HL-60 (cell line): ENCODE measurements around the gene GMPR.

Experiments used
- POLR2AphosphoS5 ChIP-seq: IDR thresholded peaks from 2 replicates; pipeline ENCODE4 v1.6.1; 2012; ENCODE audit warnings: low read depth
- TF ChIP-seq, protein P1 (sequence below): IDR thresholded peaks from one replicate; pipeline ENCODE4 v1.5.1; 2011; ENCODE audit warnings: low read length, control low read depth, inconsistent platforms; ENCODE audit not compliant: insufficient read depth
- TF ChIP-seq, protein P2 (sequence below): IDR thresholded peaks from 2 replicates; pipeline ENCODE4 v1.6.1; 2012; ENCODE audit warnings: low read depth; ENCODE audit not compliant: insufficient replicate concordance

DNA sequence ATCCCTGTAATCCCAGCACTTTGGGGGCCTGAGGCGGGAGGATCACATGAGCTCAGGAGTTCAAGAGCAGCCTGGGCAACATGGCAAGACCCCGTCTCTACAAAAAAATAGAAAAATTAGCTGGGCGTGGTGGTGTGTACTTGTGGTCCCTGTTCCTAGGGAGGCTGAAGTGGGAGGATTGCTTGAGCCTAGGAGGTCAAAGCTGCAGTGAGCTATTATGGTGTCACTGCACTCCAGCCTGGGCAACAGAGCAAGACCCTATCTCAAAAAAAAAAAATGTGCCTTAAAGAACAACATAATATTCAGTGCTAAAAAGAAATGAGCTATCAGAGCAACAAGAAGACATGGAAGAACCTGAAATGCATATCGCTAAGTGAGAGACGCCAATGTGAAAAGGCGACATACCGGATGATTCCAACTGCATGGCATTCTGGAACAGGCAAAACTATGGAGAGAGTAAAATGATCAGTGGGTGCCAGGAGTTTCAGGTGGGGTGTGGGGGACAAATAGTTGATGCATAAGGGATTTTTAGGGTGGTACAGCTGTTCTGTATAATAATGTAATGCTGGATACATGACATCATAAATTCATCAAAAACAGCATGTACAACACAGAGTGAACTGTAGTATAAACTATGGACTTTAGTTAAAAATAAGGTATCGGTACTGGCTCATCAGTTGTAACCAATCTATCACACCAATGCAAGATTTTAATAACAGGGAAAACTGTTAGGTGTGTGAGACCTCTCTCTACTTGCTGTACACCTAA is 80.8 kb downstream of the GMPR start:
- TF ChIP-seq, protein P1, sequence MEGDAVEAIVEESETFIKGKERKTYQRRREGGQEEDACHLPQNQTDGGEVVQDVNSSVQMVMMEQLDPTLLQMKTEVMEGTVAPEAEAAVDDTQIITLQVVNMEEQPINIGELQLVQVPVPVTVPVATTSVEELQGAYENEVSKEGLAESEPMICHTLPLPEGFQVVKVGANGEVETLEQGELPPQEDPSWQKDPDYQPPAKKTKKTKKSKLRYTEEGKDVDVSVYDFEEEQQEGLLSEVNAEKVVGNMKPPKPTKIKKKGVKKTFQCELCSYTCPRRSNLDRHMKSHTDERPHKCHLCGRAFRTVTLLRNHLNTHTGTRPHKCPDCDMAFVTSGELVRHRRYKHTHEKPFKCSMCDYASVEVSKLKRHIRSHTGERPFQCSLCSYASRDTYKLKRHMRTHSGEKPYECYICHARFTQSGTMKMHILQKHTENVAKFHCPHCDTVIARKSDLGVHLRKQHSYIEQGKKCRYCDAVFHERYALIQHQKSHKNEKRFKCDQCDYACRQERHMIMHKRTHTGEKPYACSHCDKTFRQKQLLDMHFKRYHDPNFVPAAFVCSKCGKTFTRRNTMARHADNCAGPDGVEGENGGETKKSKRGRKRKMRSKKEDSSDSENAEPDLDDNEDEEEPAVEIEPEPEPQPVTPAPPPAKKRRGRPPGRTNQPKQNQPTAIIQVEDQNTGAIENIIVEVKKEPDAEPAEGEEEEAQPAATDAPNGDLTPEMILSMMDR = no peak
- no peak for TF ChIP-seq POLR2AphosphoS5
- TF ChIP-seq, protein P2, sequence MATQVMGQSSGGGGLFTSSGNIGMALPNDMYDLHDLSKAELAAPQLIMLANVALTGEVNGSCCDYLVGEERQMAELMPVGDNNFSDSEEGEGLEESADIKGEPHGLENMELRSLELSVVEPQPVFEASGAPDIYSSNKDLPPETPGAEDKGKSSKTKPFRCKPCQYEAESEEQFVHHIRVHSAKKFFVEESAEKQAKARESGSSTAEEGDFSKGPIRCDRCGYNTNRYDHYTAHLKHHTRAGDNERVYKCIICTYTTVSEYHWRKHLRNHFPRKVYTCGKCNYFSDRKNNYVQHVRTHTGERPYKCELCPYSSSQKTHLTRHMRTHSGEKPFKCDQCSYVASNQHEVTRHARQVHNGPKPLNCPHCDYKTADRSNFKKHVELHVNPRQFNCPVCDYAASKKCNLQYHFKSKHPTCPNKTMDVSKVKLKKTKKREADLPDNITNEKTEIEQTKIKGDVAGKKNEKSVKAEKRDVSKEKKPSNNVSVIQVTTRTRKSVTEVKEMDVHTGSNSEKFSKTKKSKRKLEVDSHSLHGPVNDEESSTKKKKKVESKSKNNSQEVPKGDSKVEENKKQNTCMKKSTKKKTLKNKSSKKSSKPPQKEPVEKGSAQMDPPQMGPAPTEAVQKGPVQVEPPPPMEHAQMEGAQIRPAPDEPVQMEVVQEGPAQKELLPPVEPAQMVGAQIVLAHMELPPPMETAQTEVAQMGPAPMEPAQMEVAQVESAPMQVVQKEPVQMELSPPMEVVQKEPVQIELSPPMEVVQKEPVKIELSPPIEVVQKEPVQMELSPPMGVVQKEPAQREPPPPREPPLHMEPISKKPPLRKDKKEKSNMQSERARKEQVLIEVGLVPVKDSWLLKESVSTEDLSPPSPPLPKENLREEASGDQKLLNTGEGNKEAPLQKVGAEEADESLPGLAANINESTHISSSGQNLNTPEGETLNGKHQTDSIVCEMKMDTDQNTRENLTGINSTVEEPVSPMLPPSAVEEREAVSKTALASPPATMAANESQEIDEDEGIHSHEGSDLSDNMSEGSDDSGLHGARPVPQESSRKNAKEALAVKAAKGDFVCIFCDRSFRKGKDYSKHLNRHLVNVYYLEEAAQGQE = no peak
